T47D (cell line): Measurements from ENCODE around the gene KCNA4.
"Not testable (repeated sequence)": the region's sequence is repeated elsewhere in the genome, so short reads cannot be mapped to it uniquely, and the experiment has no call there.

Experiments
- DNase-seq, 2 experiments: peaks; one replicate each; pipeline versions ENCODE4 v3.0.0 to v3.0.0-alpha.2; 2011 to 2012; ENCODE audit warnings: low read depth in 1 of 2, low spot score in 1 of 2
- JUND ChIP-seq: IDR thresholded peaks from 2 replicates; pipeline ENCODE4 v1.6.1; 2012; ENCODE audit warnings: low read depth
- in situ Hi-C: cut with HindIII; loops from 2 replicates; pipeline ENCODE4 v1.10.0; 2016; ENCODE audit warnings: low sequenced_read_pairs, low pct_unique_long_range_greater_than_20kb

Gene KCNA4

GRCh38 chr11:30016588-30017363 lies at the start of gene KCNA4:
Gene KCNA4 (minus strand): TSS chr11:30017030. CDS start chr11:30012678, 4,352 bp downstream.
- DNase-seq: no peak
- in situ Hi-C loops: no loop called here
- no peak for TF ChIP-seq JUND

- no peak for TF ChIP-seq JUND
- in situ Hi-C loops: no loop called here
- no peak for DNase-seq
Observed at GRCh38 chr11:30062103-30062502, 45.3 kb upstream of the KCNA4 start.

DNA sequence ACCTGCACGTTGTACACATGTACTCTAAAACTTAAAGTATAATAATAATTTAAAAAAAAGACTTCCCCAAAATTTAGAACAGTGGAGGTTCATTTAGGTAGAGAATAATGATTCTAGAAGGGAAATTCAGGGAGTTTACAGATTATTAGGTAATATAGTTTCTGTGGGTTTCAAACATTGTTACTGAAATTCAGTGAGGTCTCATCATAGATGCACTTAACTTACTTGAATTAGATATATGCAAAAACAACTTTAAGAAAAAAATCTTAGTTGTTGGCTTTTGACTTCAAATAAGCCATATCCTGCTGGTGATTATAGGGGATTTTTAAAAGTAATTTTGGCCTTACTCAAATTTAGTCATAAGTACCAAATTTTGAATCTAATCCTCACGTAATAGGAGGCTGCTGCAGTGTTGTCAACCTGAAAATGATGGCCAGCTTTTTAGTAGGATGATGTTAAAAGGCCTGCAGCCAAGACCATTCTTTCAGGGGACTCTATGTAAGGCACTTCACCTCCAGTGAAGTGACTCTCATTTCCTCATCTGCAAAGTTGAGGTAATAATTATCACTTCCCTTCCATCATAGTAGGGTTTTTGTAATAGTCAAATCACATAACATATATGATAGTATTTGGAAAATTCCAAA lies 42.5 kb upstream of the KCNA4 start:
- DNase-seq: no peak
- TF ChIP-seq JUND: no peak
- in situ Hi-C loops: no loop called here

DNA sequence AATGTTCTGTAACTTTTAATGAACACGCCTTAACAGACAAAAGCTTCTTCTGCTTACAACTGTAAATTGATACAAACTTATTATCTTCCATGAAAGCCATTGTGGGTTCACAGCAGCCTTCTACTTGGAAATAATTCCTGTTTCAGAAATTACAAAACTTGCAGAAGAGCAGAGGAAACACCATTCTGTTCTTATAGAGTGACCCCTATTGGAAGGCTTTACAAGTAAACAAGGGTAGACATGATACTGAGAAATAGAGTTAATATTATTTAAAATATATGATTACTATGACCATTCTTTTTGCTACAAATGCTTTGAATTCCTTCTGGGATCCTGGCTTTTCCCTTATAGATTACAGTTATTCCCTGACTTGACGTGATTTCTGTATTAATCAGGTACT lies 32.4 kb upstream of the KCNA4 start:
- no peak for TF ChIP-seq JUND
- DNase-seq: no peak
- in situ Hi-C loops: no loop called here

DNA sequence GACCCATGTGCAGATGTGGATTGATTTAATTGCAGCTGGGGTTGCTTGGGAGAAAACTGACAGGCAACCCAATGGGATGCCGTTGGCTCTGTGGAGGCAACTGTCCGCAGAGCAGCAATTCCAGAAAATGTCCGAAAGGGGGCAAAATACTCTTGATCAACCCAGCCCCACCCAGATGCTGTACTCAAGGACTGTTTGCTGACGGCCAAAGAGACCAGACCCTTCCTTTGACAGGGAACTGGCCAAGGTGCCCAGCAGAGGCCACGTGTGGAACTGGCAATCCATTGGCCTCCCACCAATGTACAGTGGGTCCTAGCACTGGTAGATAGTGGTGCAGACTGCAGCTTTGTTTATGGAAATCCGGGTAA lies 29.7 kb upstream of the KCNA4 start:
- peak in 1 of 2 experiments; percentile 12 for DNase-seq
- in situ Hi-C loops: no loop called here
- no peak for TF ChIP-seq JUND

DNA sequence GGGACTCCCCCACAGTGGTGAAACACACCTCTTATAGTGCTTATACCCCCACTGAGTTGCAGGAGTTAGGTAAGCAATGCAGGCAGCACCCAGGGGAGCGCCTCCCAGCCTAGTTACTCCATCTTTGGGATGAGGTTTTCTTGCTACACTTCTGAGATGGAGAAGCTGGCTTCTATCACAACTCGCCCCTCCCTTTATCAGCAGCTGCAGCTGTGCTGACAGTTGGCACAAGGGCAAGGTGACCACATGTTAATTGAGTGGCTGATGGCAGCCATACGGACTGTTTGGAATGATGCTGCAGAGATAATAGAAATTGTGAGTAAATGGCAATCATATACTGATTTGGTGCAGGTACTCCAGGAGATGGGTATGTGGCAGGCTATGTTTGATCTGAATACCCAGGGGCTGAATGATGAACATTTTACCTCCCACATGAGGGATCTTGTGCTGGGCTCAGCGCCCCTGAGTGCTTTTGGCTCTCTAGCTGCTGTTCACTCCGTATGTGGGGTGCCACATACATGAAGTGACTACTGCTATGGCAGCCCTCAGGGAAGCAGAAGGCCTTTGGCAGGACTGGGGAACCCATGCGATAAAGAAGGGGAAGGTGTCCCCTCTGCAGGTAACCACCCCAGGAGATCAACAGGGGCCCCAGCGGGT lies 29.2 kb upstream of the KCNA4 start:
- in situ Hi-C loops: no loop called here
- no peak for TF ChIP-seq JUND
- no peak for DNase-seq

DNA sequence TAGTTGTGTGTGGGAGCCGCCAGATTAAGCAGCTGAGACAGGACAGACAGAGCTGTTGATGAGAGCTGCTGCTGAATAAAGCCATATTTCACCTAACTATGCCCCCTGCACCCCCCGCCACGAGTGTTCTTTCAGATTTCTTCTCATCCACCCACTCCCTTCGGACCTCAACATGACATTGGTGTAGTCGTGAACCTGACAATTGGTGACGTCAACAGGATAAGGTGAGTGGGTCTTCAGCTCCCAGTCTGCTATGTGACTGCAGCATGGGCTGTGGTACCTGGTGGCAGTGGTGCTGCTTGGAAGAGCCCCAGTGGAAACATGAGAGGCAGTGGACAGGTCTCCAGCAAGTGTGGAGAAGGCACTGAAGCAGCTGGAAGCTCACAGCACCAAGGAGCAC lies 28.3 kb upstream of the KCNA4 start:
- in situ Hi-C loops: no loop called here
- TF ChIP-seq JUND: no peak
- no peak for DNase-seq

DNA sequence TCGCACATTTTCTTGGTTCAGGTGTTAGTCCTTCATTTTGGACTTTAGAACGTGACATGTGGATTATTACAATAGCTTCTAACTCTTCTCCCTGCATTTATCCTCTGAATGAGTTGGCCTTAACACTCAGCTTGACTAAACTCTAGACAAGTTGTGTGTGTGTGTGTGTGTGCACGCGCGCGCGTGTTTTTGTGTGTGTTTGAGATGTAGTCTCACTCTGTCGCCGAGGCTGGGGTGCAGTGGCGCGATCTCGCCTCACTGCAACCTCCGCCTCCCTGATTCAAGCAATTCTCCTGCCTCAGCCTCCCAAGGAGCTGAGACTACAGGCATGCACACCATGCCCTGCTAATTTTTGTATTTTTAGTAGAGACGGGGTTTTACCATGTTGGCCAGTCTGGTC lies 24.3 kb upstream of the KCNA4 start:
- DNase-seq: no peak
- in situ Hi-C loops: no loop called here
- no peak for TF ChIP-seq JUND

- DNase-seq, in situ Hi-C loops: not testable (repeated sequence)
Observed at GRCh38 chr11:30034746-30035145, 17.9 kb upstream of the KCNA4 start.

- in situ Hi-C loops, DNase-seq: not testable (repeated sequence)
Observed at GRCh38 chr11:30034166-30034565, 17.3 kb upstream of the KCNA4 start.

DNA sequence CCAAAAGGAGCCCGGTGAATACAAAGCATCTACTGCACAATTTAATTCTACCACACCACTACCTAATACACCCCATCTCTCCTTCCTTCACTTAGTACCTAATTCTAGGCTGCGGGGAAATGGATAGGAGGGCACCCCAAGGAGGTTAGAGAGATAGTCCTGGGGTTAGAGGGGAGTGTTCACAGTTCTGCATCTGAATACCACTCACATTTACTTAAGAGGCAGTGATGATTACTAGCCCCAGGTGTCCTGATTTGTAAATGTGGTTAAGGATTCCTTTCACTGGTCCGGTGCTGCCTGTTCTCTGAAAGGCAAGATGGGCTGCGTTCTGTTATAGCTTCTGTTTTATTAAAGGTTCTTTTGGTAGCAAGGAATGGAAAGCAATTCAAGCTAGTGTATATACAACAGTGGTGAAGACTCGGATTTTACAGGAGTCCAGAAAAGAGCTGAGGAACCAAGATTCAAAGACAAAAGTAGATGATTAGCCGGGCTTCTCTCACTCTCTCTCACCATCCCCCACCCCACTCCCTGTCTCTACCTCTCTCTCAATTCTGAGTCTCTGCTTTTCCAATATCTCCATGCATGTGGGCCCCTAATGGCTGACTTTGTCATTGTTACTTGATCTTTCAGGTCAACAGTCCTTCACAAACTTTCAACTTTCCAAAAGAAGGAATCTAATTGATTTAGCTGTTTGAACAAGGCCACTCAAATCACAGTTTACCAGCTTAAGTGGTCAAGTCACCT lies 8.7 kb upstream of the KCNA4 start:
- in situ Hi-C loops: no loop called here
- TF ChIP-seq JUND: no peak
- no peak for DNase-seq

DNA sequence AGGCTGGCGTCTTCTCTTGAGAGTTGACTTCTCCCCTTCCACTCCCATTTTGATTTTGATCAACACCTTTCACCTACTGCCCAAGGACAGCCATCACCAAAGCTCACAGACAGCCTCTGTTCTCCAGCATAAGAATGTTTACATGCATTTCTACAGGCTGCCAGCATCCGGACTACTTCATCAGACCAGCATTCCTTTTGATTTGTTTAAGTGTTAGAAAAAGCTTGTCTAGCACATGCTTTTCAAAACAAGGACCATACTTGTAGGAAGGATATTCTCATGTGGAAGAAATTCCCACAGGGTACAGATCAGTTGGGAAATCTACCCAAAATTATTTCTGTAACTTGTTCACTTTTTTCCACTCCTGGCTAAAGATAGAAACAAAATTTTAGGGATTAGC lies 6.2 kb upstream of the KCNA4 start:
- no peak for TF ChIP-seq JUND
- in situ Hi-C loops: no loop called here
- DNase-seq: no peak

GRCh38 chr11:30019481-30019880 lies 2.7 kb upstream of the KCNA4 start:
- DNase-seq: no peak
- no peak for TF ChIP-seq JUND
- in situ Hi-C loops: no loop called here
